Natural killer cell (primary cell): Measurements from ENCODE around the gene PRPSAP2. TPM values are rescaled to one million over a fixed set of nuclear protein-coding genes. Genes with fewer than 3 reads are reported as not detected.

Experiments used
- ATAC-seq, 3 donors: fragments of 150-1000 bp in 2 of 3; fragments of 200-7000 bp in 1 of 3; cut with Tn5 transposase; 1 replicate in 1 of 3; 2 replicates in 2 of 3; pipeline ENCODE4 v1.10.0; 2021; ENCODE audit warnings: mild to moderate bottlenecking in 2 of 3, moderate library complexity in 2 of 3
- DNase-seq, 2 donors: peaks; one replicate each; pipeline versions ENCODE4 v3.0.0 to v3.0.0-alpha.2; 2013 to 2021; ENCODE audit warnings: mixed read lengths in 1 of 2
- H3K27ac ChIP-seq: one replicate; pipeline ENCODE4 v1.5.1; 2013; ENCODE audit warnings: mild to moderate bottlenecking, low read length
- H3K27me3 ChIP-seq: one replicate; pipeline ENCODE4 v1.6.1; 2013; ENCODE audit warnings: low read length; ENCODE audit not compliant: control insufficient read depth, insufficient read depth
- H3K36me3 ChIP-seq: one replicate; pipeline ENCODE4 v1.6.1; 2013; ENCODE audit warnings: low read length; ENCODE audit not compliant: control insufficient read depth, insufficient read depth
- H3K4me1 ChIP-seq: one replicate; pipeline ENCODE4 v1.6.1; 2013; ENCODE audit warnings: low read length; ENCODE audit not compliant: control insufficient read depth, insufficient read depth
- H3K4me3 ChIP-seq: one replicate; pipeline ENCODE4 v1.5.1; 2013; ENCODE audit warnings: low read length
- H3K9me3 ChIP-seq: one replicate; pipeline ENCODE4 v1.6.1; 2013; ENCODE audit warnings: low read length; ENCODE audit not compliant: control insufficient read depth, insufficient read depth
- H3K27ac Mint-ChIP-seq, 2 donors: one replicate each; pipeline ENCODE4 v1.8.0; 2022; ENCODE audit warnings: mild to moderate bottlenecking in 2 of 2, mixed read lengths in 2 of 2, moderate library complexity in 1 of 2
- H3K27me3 Mint-ChIP-seq, 2 donors: one replicate each; pipeline ENCODE4 v1.8.0; 2022; ENCODE audit warnings: low read depth in 2 of 2, mixed read lengths in 2 of 2
- H3K36me3 Mint-ChIP-seq: one replicate; pipeline ENCODE4 v1.8.0; 2022; ENCODE audit warnings: mixed read lengths
- H3K4me1 Mint-ChIP-seq, 2 donors: one replicate each; pipeline ENCODE4 v1.8.0; 2022; ENCODE audit warnings: mixed read lengths in 2 of 2
- H3K4me3 Mint-ChIP-seq: one replicate; pipeline ENCODE4 v1.8.0; 2022; ENCODE audit warnings: mild to moderate bottlenecking, moderate library complexity, mixed read lengths
- H3K9me3 Mint-ChIP-seq, 2 donors: one replicate each; pipeline ENCODE4 v1.8.0; 2022; ENCODE audit warnings: mixed read lengths in 2 of 2
- CTCF ChIP-seq: fragments of 200-600 bp; IDR thresholded peaks from one replicate; pipeline ENCODE4 v1.8.0; 2022; ENCODE audit warnings: antibody characterized with exemption
- WGBS: methylation state at CpG from one replicate; pipeline ENCODE4 v1.1.7; 2013; ENCODE audit warnings: missing lambda C conversion rate; ENCODE audit not compliant: insufficient coverage; 5-methylcytosine and 5-hydroxymethylcytosine counted together
- intact Hi-C: fragments of 100-400 bp; cut with micrococcal nuclease; formaldehyde crosslinking; loops from one replicate; pipeline ENCODE4 v1.14.2; 2022
- total RNA-seq, 4 donors: library from RNA; stranded (reverse); fragments of 120-200 nt in 1 of 4; gene quantifications; one replicate each; pipeline versions ENCODE4 v1.2.3 to v1.2.4, GENCODE V29; 2013 to 2022

Gene PRPSAP2
- total RNA-seq, 3 donors from 2014 or later (not counting 1 experiment from before 2014, with no cell fraction given), result 33.4 to 48.2 (median 33.8) TPM

GRCh38 chr17:18855831-18856569 is 1.9 kb upstream of the PRPSAP2 start:
- H3K36me3 Mint-ChIP-seq, result no peaks in the 10 kb centered on the region
- ATAC-seq (peak; percentile 84 to 91 (median 87)), DNase-seq (peak; percentile 83 to 94)
- Histone ChIP-seq H3K27ac (peak overlapping the region; percentile 72), H3K36me3 (no peaks in the 10 kb centered on the region), H3K4me1 (peaks cover 28% of the 10 kb centered on the region), H3K9me3 (no peaks in the 10 kb centered on the region), H3K4me3 (peak overlapping the region; percentile 71), H3K27me3 (no peaks in the 10 kb centered on the region)
- WGBS, result 0% methylated on average over 28 of the region's 29 CpGs
- no peaks in the 10 kb centered on the region for H3K27me3 Mint-ChIP-seq
- peak overlapping the region; percentile 96 to 97 for H3K27ac Mint-ChIP-seq
- H3K4me3 Mint-ChIP-seq, result peak overlapping the region; percentile 98
- intact Hi-C loops, result loop anchor here (2.0 kb wide), 1 partner anchor 45 kb away; no protein-coding TSS in a partner anchor
- H3K4me1 Mint-ChIP-seq, result peaks cover 36 to 37% of the 10 kb centered on the region in 2 donors
- no peak for TF ChIP-seq CTCF
- no peaks in the 10 kb centered on the region for H3K9me3 Mint-ChIP-seq

- ATAC-seq (no peak), DNase-seq (no peak)
- WGBS, result 0% methylated on average over 1 of the region's 7 CpGs
Observed at GRCh38 chr17:18856570-18856915, 1.4 kb upstream of the PRPSAP2 start.

GRCh38 chr17:18858567-18859245 is 775 bp downstream of the PRPSAP2 start:
- no peak for DNase-seq
- no peaks in the 10 kb centered on the region for H3K9me3 ChIP-seq
- H3K27me3 ChIP-seq, result no peaks in the 10 kb centered on the region
- peak overlapping the region; percentile 94 for H3K4me3 Mint-ChIP-seq
- no peaks in the 10 kb centered on the region for H3K36me3 ChIP-seq
- peak overlapping the region; percentile 85 to 92 for H3K27ac Mint-ChIP-seq
- intact Hi-C loops, result no loop called here
- no peaks in the 10 kb centered on the region for H3K9me3 Mint-ChIP-seq
- no peak for ATAC-seq
- peaks cover 28% of the 10 kb centered on the region for H3K4me1 ChIP-seq
- TF ChIP-seq CTCF, result no peak
- H3K27ac ChIP-seq, result peak overlapping the region; percentile 66
- no peaks in the 10 kb centered on the region for H3K36me3 Mint-ChIP-seq
- WGBS, result 28% methylated on average over 6 of the region's 12 CpGs
- H3K4me1 Mint-ChIP-seq, result peaks cover 42 to 46% of the 10 kb centered on the region in 2 donors
- peak overlapping the region; percentile 54 for H3K4me3 ChIP-seq
- no peaks in the 10 kb centered on the region for H3K27me3 Mint-ChIP-seq

More at GRCh38 chr17:18856570-18856915, 1.4 kb upstream of the PRPSAP2 start:
- peak overlapping the region; percentile 98 for H3K4me3 Mint-ChIP-seq
- H3K4me3 ChIP-seq, result peak overlapping the region; percentile 71
- no peak for TF ChIP-seq CTCF
- H3K9me3 Mint-ChIP-seq, result no peaks in the 10 kb centered on the region
- H3K36me3 Mint-ChIP-seq, result no peaks in the 10 kb centered on the region
- H3K27me3 ChIP-seq, result no peaks in the 10 kb centered on the region
- intact Hi-C loops, result loop anchor here (2.0 kb wide), 1 partner anchor 44 kb away; no protein-coding TSS in a partner anchor
- H3K9me3 ChIP-seq, result no peaks in the 10 kb centered on the region
- H3K36me3 ChIP-seq, result no peaks in the 10 kb centered on the region
- peaks cover 28% of the 10 kb centered on the region for H3K4me1 ChIP-seq
- H3K27me3 Mint-ChIP-seq, result no peaks in the 10 kb centered on the region
- peaks cover 40 to 41% of the 10 kb centered on the region in 2 donors for H3K4me1 Mint-ChIP-seq
- H3K27ac ChIP-seq, result peak overlapping the region; percentile 72
- peak overlapping the region; percentile 96 to 97 for H3K27ac Mint-ChIP-seq
